Fibroblast of the conjunctiva (primary cell): ENCODE measurements around the gene TWSG1.
A peak's percentile ranks its signal among the peaks of the same experiment; 100 is the strongest.
"Not testable (repeated sequence)": the region's sequence is repeated elsewhere in the genome, so short reads cannot be mapped to it uniquely, and the experiment has no call there.

ENCODE experiments used
- DNase-seq: peaks from one replicate; pipeline ENCODE4 v3.0.0-alpha.2; 2010; ENCODE audit warnings: low read depth

The TWSG1 gene

GRCh38 chr18:9392726-9393125 lies 58.2 kb downstream of the TWSG1 start:
- no peak for DNase-seq

- no peak for DNase-seq
Measured at GRCh38 chr18:9394046-9394445, 59.5 kb downstream of the TWSG1 start.

- DNase-seq, result no peak
Measured at GRCh38 chr18:9400197-9400596, 65.6 kb downstream of the TWSG1 start.

- DNase-seq, result no peak
Measured at GRCh38 chr18:9401176-9401575, 66.6 kb downstream of the TWSG1 start.

- not testable (repeated sequence) for DNase-seq
Measured at GRCh38 chr18:9402358-9403007, 67.9 kb downstream of the TWSG1 start.

- no peak for DNase-seq
Measured at GRCh38 chr18:9403795-9404564, 69.4 kb downstream of the TWSG1 start.

- no peak for DNase-seq
Measured at GRCh38 chr18:9404565-9405060, 70.0 kb downstream of the TWSG1 start.

- no peak for DNase-seq
Measured at GRCh38 chr18:9405130-9405529, 70.6 kb downstream of the TWSG1 start.

GRCh38 chr18:9405977-9406376 lies 71.4 kb downstream of the TWSG1 start:
- no peak for DNase-seq

GRCh38 chr18:9410515-9410914 lies 75.9 kb downstream of the TWSG1 start:
- no peak for DNase-seq

GRCh38 chr18:9413576-9413975 lies 79.0 kb downstream of the TWSG1 start:
- DNase-seq, result peak; percentile 42

GRCh38 chr18:9416563-9417072 lies 82.0 kb downstream of the TWSG1 start:
- no peak for DNase-seq

GRCh38 chr18:9417073-9417851 lies 82.7 kb downstream of the TWSG1 start:
- peak; percentile 12 for DNase-seq

GRCh38 chr18:9418047-9418690 lies 83.6 kb downstream of the TWSG1 start:
- DNase-seq, result no peak

- no peak for DNase-seq
Measured at GRCh38 chr18:9419956-9420631, 85.5 kb downstream of the TWSG1 start.

GRCh38 chr18:9421096-9421900 lies 86.7 kb downstream of the TWSG1 start:
- no peak for DNase-seq

- no peak for DNase-seq
Measured at GRCh38 chr18:9421901-9422327, 87.3 kb downstream of the TWSG1 start.

GRCh38 chr18:9422816-9423519 lies 88.4 kb downstream of the TWSG1 start:
- no peak for DNase-seq

- DNase-seq, result not testable (repeated sequence)
Measured at GRCh38 chr18:9423648-9424047, 89.1 kb downstream of the TWSG1 start.

- not testable (repeated sequence) for DNase-seq
Measured at GRCh38 chr18:9424235-9424634, 89.7 kb downstream of the TWSG1 start.
